Suprapubic skin (tissue), 4 donors: ENCODE measurements around the gene SPSB4. TPM values are rescaled to one million over a fixed set of nuclear protein-coding genes. Genes with fewer than 3 reads are reported as not detected.

Source experiments
- DNase-seq, 2 donors: peaks; one replicate each; pipeline ENCODE4 v3.0.0-alpha.2; 2019; ENCODE audit warnings: low spot score in 2 of 2
- H3K27ac ChIP-seq: fragments of 200-600 bp; sonication (generic); one replicate; pipeline ENCODE4 v1.5.1; 2019
- H3K27me3 ChIP-seq: fragments of 200-600 bp; sonication (generic); one replicate; pipeline ENCODE4 v1.5.1; 2019
- H3K36me3 ChIP-seq: fragments of 200-600 bp; sonication (generic); one replicate; pipeline ENCODE4 v1.5.1; 2019
- H3K4me1 ChIP-seq: fragments of 200-600 bp; sonication (generic); one replicate; pipeline ENCODE4 v1.5.1; 2019
- H3K4me3 ChIP-seq: fragments of 200-600 bp; sonication (generic); one replicate; pipeline ENCODE4 v1.5.1; 2019; ENCODE audit warnings: mild to moderate bottlenecking
- H3K9me3 ChIP-seq: fragments of 200-600 bp; sonication (generic); one replicate; pipeline ENCODE4 v1.5.1; 2019
- EP300 ChIP-seq: sonication (generic); formaldehyde crosslinking; IDR thresholded peaks from one replicate; pipeline ENCODE4 v1.6.1; 2017; ENCODE audit warnings: antibody characterized with exemption
- POLR2A ChIP-seq, 2 donors: fragments of 450-650 bp; IDR thresholded peaks; one replicate each; pipeline ENCODE4 v1.6.1; 2017; ENCODE audit warnings: antibody characterized with exemption in 2 of 2, mild to moderate bottlenecking in 2 of 2, moderate library complexity in 2 of 2
- POLR2AphosphoS5 ChIP-seq, 3 donors: sonication (generic); formaldehyde crosslinking; IDR thresholded peaks; one replicate each; pipeline ENCODE4 v1.6.1; 2017; ENCODE audit warnings: antibody characterized with exemption in 3 of 3
- WGBS: methylation state at CpG from one replicate; pipeline ENCODE4 v1.1.5; 2018; 5-methylcytosine and 5-hydroxymethylcytosine counted together
- total RNA-seq, 4 donors: library from RNA; depleted of rRNA; stranded (reverse); fragments of >200 nt; gene quantifications; one replicate each; pipeline ENCODE4 v1.1.0, GENCODE V29; 2016
- TF ChIP-seq, protein P1 (sequence below), 2 donors: fragments of 200-600 bp in 1 of 2; fragments of 450-650 bp in 1 of 2; sonication (generic) in 1 of 2; IDR thresholded peaks; one replicate each; pipeline ENCODE4 v1.5.1; 2016 to 2019; ENCODE audit warnings: antibody characterized with exemption in 2 of 2, mild to moderate bottlenecking in 1 of 2, moderate library complexity in 1 of 2

The SPSB4 gene
- total RNA-seq, 4 donors from 2014 or later: 0.51 to 0.81 TPM; not detected in 2

DNA sequence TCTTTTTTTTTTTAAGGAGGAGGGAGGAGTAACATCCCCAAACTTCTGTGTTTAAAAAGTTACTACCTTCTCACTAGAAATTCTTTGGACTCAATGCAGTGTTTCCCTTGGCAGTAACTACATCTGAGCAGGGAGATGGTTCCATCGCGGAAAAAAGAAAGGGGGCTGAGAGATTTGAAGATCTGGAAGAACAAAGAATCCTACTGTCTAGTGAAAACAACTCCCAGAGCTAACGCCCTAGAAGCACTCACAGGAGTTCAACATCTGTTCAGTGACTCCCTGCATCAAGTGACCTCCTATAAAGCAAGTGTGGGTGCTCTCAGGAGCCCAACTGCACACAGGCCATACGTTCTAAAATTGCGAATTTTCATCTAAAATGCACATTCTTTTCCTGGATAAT lies 113.7 kb downstream of the SPSB4 start:
- Histone ChIP-seq H3K4me3 (no peak overlapping the region), H3K27me3 (no peaks in the 10 kb centered on the region), H3K27ac (no peak overlapping the region), H3K4me1 (no peaks in the 10 kb centered on the region), H3K36me3 (no peaks in the 10 kb centered on the region), H3K9me3 (peaks cover 7% of the 10 kb centered on the region)
- TF ChIP-seq, protein P1, sequence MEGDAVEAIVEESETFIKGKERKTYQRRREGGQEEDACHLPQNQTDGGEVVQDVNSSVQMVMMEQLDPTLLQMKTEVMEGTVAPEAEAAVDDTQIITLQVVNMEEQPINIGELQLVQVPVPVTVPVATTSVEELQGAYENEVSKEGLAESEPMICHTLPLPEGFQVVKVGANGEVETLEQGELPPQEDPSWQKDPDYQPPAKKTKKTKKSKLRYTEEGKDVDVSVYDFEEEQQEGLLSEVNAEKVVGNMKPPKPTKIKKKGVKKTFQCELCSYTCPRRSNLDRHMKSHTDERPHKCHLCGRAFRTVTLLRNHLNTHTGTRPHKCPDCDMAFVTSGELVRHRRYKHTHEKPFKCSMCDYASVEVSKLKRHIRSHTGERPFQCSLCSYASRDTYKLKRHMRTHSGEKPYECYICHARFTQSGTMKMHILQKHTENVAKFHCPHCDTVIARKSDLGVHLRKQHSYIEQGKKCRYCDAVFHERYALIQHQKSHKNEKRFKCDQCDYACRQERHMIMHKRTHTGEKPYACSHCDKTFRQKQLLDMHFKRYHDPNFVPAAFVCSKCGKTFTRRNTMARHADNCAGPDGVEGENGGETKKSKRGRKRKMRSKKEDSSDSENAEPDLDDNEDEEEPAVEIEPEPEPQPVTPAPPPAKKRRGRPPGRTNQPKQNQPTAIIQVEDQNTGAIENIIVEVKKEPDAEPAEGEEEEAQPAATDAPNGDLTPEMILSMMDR (IDR thresholded peaks at IDR 0.05): no peak
- TF ChIP-seq POLR2A (IDR thresholded peaks at IDR 0.05): no peak
- no peak for TF ChIP-seq EP300
- TF ChIP-seq POLR2AphosphoS5 (IDR thresholded peaks at IDR 0.05): no peak
- no peak for DNase-seq
- WGBS: 71% methylated on average over 5 of the region's 5 CpGs

GRCh38 chr3:141167681-141168080 lies 116.5 kb downstream of the SPSB4 start:
- no peak for DNase-seq
- TF ChIP-seq EP300: no peak
- no peak for TF ChIP-seq POLR2A (IDR thresholded peaks at IDR 0.05)
- TF ChIP-seq, protein P1 (IDR thresholded peaks at IDR 0.05): no peak
- no peak for TF ChIP-seq POLR2AphosphoS5 (IDR thresholded peaks at IDR 0.05)
- Histone ChIP-seq H3K4me1 (no peaks in the 10 kb centered on the region), H3K4me3 (no peak overlapping the region), H3K27ac (no peak overlapping the region), H3K27me3 (no peaks in the 10 kb centered on the region), H3K9me3 (no peaks in the 10 kb centered on the region), H3K36me3 (no peaks in the 10 kb centered on the region)
- WGBS: 97% methylated on average over 4 of the region's 4 CpGs

GRCh38 chr3:141170678-141171295 lies 119.6 kb downstream of the SPSB4 start:
- Histone ChIP-seq H3K4me3 (no peak overlapping the region), H3K27ac (no peak overlapping the region), H3K4me1 (no peaks in the 10 kb centered on the region), H3K27me3 (no peaks in the 10 kb centered on the region), H3K9me3 (no peaks in the 10 kb centered on the region), H3K36me3 (no peaks in the 10 kb centered on the region)
- 91% methylated on average over 4 of the region's 4 CpGs for WGBS
- no peak for TF ChIP-seq POLR2AphosphoS5 (IDR thresholded peaks at IDR 0.05)
- TF ChIP-seq, protein P1 (IDR thresholded peaks at IDR 0.05): no peak
- TF ChIP-seq EP300: no peak
- no peak for TF ChIP-seq POLR2A (IDR thresholded peaks at IDR 0.05)
- no peak for DNase-seq

DNA sequence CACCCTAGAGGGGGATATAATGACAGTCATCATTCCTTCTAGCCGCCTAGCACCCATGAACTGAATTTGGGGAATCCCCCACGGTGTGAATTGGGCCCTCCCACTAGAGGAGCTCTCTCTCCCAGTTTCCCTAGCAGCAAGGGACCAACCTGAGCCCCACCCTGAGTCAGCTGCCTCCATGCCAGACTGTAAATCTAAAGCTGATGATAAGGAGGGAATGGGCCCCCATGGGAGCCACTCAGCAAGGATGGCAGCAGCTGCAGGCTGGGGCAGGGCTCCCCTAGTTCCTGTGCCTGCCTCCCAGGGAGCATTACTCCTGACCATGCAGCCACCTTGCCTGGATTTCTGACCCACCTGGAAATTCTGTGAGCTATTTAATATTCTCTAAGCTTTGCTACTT lies 123.5 kb downstream of the SPSB4 start:
- no peak for DNase-seq
- no peak for TF ChIP-seq POLR2A (IDR thresholded peaks at IDR 0.05)
- no peak for TF ChIP-seq EP300
- TF ChIP-seq, protein P1 (IDR thresholded peaks at IDR 0.05): no peak
- no peak for TF ChIP-seq POLR2AphosphoS5 (IDR thresholded peaks at IDR 0.05)
- H3K9me3 ChIP-seq: no peaks in the 10 kb centered on the region
- H3K4me1 ChIP-seq: no peaks in the 10 kb centered on the region
- H3K27ac ChIP-seq: no peak overlapping the region
- H3K4me3 ChIP-seq: no peak overlapping the region
- no peaks in the 10 kb centered on the region for H3K36me3 ChIP-seq
- no peaks in the 10 kb centered on the region for H3K27me3 ChIP-seq
- WGBS: 52% methylated on average over 2 of the region's 2 CpGs

DNA sequence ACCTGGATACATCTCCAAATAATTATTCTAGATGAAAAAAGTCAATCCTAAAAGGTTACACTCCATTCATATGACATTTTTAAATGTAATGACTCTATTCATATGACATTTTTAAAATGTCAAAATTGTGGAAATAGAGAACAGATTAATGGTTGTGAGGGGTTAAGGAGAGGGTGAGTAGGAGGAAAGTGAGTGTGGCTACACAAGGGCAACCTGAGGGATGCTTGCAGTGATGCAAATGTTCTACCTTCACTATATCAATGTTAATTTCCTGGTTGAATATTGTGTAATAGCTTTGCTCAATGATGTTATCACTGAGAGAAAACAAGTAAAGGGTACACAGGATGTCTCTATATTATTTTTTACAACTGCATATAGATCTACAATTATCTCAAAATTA lies 125.6 kb downstream of the SPSB4 start:
- no peak for DNase-seq
- no peaks in the 10 kb centered on the region for H3K36me3 ChIP-seq
- H3K4me1 ChIP-seq: no peaks in the 10 kb centered on the region
- H3K27ac ChIP-seq: no peak overlapping the region
- no peaks in the 10 kb centered on the region for H3K27me3 ChIP-seq
- H3K9me3 ChIP-seq: no peaks in the 10 kb centered on the region
- TF ChIP-seq POLR2AphosphoS5 (IDR thresholded peaks at IDR 0.05): no peak
- TF ChIP-seq EP300: no peak
- TF ChIP-seq, protein P1 (IDR thresholded peaks at IDR 0.05): no peak
- TF ChIP-seq POLR2A (IDR thresholded peaks at IDR 0.05): no peak
- no peak overlapping the region for H3K4me3 ChIP-seq
